HG03442 (cell line): ENCODE results near the gene ACD.

Experiments
- ATAC-seq: cut with Tn5 transposase; IDR thresholded peaks from one replicate; pipeline ENCODE4 v1.9.1; 2021; ENCODE audit warnings: mild to moderate bottlenecking, moderate library complexity; ENCODE audit not compliant: unreplicated experiment

ACD gene

GRCh38 chr16:67648088-67648763 lies 11.8 kb downstream of the ACD start:
- ATAC-seq = no peak

DNA sequence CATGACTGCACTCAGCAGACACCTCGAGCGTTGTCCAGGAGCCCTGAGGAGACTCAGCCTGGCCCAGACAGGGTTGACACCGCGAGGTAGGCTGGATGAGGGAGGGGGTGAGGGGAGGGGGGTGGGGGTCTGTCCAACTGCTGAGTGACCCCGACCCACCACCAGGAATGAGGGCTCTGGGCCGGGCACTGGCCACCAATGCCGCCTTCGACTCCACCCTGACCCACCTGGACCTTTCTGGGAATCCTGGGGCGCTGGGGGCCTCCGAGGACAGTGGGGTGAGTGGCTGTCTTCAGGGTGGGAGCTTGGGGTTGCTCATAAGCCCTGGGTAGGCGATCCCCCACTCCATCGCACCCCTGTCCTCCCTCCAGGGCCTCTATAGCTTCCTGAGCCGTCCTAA lies 12.4 kb downstream of the ACD start:
- ATAC-seq = no peak

DNA sequence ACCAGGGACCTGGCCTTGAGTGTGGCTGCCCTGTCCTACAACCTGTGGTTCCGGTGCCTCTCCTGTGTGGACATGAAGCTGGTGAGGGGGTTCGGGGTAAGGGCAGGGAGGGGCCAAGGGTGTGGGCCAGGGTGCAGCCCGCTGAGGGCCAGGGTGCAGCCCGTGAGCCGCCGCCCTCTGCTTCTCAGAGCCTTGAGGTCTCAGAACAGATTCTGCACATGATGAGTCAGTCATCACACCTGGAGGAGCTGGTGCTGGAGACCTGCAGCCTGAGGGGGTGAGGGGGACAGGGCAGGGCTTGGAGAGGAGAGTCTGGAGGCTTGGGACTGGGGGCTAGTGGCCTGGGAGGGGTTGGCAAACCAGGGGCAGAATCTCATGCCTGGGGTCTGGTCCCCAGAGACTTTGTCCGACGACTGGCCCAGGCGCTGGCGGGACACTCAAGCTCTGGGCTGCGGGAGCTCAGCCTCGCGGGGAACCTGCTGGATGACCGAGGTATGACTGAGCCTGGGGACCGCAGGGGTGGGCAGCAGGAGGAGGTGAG lies 12.9 kb downstream of the ACD start:
- no peak for ATAC-seq

DNA sequence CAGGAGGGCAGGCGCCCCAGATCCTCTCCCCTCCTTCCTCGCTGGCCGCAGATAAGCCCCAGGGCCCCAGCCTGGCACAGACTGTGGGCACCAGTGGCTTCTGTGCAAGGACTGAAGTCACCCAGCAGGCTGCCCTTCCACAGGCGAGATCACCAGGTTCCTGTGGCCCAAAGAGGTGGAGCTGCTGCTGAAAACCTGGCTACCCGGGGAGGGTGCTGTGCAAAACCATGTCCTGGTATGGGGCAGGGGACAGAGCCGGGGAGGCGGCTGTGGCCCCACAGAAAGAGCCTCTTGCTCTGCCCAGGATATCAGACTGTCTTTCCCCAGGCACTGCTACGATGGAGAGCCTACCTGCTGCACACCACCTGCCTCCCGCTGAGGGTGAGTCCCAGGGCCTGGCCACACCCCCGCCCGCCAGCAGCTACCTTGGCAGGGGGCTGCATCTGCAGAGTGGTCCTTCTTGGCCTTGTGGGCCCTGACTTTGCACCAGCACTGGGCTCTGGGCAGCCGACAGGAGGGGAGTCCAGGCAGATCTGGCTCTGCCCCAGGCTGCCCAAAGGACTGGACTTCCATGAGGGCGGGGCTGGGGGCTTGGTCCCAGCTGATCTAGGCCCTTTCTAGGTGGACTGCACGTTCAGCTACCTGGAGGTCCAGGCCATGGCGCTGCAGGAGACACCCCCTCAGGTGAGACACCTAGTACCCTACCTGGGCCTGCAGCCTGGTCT lies 14.5 kb downstream of the ACD start:
- ATAC-seq = no peak

DNA sequence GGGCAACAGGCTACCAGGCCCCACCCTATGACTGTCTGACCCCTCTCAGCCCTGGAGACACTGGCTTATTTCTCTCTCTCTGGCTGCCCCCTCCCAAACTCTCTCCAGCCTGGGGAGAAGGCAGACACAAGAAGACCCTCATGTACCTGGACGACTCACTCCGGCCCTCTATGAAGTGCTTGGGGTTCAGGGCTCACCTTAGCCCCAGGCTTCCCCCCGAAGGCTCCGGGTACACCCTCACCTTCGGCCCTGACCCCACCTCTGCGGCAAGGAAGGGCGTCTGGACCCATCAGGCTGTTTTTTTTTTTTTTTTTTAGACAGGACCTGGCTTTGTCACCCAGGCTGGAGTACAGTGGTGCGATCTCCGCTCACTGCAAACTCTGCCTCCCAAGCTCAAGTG lies 16.0 kb downstream of the ACD start:
- ATAC-seq = no peak

DNA sequence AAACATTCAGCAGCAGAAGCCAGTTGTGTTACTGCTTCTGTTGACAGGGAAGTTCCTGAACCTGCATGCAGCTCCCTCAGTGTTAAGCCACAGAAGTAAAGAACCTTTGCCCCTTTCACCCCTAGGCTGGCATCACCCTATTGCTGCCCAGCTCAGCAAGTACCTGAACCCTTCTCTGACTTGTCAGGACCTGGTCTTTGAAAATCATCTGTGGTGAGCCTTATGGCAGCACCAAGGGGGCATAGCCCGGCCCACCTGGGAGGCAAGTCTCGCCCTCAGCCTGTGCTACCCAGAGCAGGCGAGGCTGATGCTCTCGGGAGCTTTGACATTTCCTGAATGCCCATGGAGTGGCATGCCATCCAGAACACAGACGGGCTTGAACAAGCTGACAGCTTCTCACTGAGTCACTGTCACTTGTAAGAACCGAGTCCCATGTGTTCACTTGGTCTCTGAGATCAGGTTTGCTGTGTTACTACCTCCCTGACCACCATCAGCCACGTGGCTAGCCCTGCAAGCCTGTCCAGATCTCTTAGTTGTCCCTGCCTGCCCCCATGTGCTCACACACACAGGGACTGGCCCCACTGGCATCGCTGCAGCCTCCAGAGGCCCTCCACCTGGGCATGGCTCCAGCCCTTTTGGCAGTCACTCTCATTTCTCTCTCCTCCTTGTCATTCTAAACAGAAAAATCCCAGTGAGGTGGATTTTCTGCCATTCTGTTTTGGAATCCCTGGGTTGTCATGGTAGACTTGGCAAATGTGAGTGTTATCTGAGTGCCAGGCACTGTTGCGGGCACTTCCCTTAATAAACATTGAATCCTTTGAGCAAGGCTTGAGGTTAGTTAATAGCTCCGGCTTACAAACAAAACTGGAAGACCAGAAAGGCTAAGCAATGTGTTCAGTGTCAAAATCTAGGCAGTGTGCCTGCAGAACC lies 18.0 kb downstream of the ACD start:
- no peak for ATAC-seq

- no peak for ATAC-seq
Observed at GRCh38 chr16:67637625-67638024, 22.4 kb downstream of the ACD start.

- ATAC-seq = no peak
Observed at GRCh38 chr16:67636713-67637112, 23.3 kb downstream of the ACD start.

- ATAC-seq = no peak
Observed at GRCh38 chr16:67632415-67633172, 27.5 kb downstream of the ACD start.

- ATAC-seq = no peak
Observed at GRCh38 chr16:67628216-67628615, 31.8 kb downstream of the ACD start.

DNA sequence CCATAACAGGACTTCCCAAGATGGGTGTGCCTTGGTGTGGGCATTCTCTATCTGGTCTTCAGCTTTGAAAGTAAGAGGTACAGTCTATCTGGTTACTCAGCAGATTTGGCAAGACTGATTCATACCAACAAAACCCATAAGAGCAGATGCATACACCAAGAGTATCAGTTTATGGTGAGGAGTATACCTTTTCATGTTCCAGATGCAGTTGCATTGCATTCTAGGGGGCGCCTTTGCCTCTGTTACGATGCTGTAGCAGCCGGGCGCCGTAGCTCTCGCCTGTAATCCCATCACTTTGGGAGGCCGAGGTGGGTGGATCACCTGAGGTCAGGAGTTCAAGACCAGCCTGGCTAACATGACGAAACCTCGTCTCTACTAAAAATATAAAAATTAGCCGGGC lies 46.3 kb downstream of the ACD start:
- no peak for ATAC-seq

GRCh38 chr16:67608364-67608763 lies 51.7 kb downstream of the ACD start:
- ATAC-seq = no peak
